ENCODE results near the gene LRAT.
A peak's percentile ranks its signal among the peaks of the same experiment; 100 is the strongest.
"Not testable (repeated sequence)": the region's sequence is repeated elsewhere in the genome, so short reads cannot be mapped to it uniquely, and the experiment has no call there.

The LRAT gene

DNA sequence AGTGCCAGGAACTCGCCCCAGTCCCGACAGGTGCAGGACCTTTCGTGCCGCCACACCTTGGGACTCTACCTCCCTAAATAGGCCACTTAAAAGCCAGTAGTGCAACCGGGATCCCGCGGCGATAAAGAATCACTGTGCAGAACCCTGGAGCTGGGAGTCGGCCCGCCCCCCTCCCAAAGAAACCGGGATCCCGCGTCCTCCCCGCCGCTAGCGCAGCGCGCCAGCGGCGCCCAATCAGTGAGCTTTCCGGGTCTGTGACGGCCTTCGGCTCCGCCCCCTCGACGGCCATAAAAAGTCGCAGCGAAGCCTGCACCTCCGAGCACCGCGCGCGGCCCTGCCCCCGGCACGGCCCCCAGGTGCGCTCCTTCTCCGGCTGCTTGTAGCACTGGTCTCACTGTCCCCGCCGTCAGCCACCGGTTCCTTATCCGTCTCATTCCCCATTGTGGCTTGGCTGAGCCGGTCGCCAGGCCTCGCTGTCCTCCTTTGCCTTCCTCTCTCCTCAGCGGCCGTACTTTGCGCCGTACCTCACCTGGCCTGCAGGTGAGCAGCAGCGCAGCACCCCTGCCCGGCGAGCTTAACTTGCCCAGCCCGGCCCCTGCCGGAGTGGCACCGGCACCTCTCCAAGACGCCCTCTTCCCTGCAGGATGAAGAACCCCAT is at the start of gene LRAT:
Gene LRAT (plus strand): TSS at position 318 of the 658 bp plus-strand sequence. CDS start 327 bp downstream, at position 645.
- peak; percentile 95 for DNase-seq (ENCODE audit: low spot score)

DNA sequence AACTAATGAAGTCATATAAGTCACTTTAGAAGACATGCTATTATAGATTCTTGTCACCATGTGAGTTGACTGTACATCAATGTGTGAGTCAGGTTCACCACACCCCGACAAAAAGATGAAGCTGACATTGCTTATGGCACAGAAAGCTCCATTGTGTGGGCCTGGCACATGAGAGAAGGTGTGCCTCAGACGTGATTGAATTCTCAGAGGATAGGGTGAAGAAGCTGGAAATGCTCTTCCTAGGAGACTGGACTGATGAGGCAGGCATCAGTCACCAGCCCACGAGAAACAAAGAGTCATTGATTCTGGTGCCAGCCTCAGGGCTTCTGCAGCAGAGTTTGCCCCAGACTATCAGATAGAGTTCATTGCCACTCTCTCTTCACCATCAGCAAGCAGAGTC is 35.9 kb upstream of the LRAT start:
- DNase-seq (ENCODE audit: low spot score): no peak

DNA sequence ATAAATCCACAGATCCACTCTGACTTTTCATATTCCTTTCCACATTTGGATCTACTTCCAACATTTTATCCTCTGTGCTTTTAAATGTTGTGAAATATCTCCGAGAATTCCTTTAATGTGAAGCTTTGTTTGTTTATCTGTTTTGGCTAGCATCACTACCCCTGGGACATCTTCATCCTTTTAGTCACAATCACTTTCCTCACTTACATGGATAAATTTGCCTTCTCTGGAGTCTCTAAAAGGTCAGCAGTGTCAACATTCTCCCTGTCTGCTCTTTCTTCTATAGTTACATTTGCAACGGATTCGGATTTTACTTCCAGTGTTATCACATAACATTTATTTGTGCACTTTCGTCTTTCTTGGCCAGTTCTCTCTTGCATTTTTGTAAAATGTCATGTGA is 34.2 kb upstream of the LRAT start:
- no peak for DNase-seq (ENCODE audit: low spot score)

DNA sequence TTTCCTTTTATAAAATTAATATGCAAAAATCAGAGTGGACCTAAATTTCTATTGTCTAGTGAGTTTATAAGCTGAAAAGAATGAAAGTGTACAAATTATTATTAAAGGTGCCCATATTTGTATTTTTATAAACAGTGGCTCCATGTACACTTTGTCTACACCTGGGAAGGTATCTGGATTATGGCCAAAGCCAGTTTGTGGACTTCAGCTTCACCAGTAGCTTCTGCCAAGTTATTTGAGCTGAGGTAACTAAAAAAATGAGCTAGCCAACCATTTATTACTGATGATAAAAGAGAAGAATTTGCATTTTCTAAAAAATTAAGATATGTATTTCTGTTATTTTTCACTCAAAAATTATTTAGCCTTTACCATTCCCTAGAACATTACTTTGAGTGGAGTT is 32.3 kb upstream of the LRAT start:
- no peak for DNase-seq (ENCODE audit: low spot score)

DNA sequence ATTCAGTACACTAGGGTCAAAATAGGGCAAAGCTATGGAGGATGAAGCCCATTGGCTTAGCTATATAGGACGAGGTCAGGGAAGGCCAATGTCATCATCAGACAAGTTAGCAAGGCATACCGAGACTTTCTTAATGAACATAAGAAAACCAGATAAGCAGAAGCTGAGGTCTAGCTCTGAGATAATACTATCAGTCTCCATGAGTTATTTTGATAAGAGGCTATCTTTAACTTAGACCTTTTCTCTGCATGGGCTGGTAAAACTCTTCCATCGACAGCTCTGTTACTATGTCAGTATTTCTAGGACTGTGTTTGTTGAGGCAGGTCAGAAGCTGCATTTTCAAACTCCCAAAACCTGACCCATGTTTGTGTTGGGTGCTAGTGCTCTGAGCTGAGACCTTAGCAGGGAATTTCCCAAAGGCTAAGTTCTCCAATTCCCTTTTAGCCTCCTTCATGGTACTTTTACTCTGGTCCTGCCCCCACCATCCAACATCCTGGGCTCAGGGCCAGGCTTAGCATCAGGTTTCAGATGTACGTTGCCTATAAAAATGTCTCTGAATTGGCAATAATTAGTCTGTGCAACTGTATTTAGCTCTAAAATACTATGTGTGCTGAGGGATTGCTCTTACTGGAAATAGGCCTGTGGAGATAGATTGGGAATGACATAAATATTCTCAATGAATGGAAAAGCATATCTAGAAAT is 29.3 kb upstream of the LRAT start:
- DNase-seq (ENCODE audit: low spot score): no peak

DNA sequence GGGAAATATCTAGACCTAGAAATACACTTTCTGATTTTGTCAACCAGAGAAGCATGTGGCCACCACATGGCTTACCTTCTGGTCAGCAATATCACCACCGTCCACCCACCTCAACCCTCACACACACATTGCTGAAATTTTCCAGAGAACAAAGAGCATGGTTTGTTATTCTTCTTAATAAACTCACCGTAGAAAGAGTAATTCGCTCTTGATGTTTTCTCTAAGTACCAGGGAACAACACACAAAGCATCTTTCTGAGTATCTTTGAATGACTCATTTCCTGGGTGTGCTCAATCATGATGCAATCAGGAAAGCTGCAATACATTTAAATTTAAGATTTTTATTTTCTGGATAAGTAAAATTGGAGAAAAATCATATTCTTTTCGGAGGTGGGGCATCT is 24.7 kb upstream of the LRAT start:
- DNase-seq (ENCODE audit: low spot score): no peak

DNA sequence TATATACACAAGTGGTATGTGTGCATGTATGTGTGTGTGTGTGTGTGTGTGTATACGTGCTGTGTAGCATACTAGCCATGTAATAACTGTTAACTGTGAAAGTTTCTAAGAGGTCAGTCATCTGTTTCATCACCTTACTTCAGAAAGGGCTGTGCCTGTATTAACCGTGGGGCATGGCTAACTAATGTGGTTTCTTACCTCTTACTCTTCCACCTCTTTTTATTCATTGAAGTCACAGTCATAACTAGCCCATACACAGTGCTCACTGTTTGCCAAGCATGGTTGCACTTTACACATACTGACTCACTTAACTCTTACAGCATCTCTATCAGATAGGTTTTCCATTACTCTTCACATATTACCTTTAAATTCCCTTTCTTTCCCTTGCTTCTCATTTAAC is 23.7 kb upstream of the LRAT start:
- DNase-seq (ENCODE audit: low spot score): no peak

DNA sequence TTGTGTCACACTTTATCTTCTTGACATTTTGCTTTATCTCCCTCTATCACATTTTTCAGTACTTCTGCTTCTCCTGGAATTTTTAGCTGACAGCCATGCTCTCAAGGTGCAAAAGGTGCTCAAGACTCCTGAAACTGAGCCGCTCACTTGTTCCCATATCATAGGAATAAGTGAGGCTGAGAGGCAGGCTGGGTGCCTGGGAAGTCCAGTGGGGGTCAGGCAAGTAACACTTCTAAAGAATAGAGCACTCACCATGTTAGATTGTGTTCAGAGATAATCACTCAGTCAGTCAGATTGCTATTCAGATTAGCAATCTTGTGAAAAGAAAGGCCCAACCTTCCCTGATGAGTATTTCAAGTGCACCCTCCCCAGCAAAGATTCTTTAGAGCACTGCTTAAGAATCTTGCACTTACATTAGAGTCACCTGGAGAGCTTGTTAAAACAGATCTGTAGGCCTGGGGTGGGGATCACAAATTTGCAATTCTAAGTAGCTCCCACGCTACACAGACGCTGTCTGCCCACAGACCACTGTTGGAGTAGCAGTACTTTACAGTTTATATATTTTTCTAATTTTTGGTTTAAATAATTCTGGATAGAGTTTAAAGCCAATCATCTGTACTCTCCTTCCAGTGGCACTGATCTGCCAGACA is 23.1 kb upstream of the LRAT start:
- no peak for DNase-seq (ENCODE audit: low spot score)

DNA sequence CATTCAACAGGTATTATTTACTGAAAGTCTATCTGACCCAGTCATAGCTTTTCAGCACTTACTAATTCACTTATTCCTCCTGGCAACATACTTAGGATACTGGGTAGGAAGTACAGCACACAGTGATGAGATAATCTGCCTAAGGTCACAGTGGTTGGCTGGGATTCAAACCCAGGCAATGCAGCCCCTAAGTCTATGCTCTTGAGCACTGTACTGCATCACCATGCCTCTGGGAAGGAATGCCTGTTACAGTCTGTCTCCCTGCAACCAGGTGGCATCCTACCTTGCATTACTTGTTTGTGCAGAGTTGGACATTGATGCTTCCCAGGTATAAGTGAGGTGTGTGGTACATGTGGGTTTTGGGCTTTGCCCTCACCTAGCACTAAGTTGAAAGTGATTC is 21.5 kb upstream of the LRAT start:
- DNase-seq (ENCODE audit: low spot score): no peak

DNA sequence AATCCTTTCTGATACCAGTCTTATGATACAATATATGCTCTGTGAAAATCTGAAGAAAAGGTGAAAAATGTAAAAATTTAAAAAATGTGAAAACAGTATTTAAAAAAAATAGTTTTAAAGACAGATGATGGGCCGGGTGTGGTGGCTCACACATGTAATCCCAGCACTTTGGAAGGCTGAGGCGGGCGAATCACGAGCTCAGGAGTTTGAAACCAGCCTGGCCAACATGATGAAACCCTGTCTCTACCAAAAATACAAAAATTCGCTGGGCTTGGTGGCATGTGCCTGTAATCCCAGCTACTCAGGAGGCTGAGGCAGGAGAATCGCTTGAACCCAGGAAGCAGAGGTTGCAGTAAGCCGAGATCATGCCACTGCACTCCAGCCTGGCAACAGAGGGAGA is 20.2 kb upstream of the LRAT start:
- DNase-seq (ENCODE audit: low spot score): not testable (repeated sequence)

DNA sequence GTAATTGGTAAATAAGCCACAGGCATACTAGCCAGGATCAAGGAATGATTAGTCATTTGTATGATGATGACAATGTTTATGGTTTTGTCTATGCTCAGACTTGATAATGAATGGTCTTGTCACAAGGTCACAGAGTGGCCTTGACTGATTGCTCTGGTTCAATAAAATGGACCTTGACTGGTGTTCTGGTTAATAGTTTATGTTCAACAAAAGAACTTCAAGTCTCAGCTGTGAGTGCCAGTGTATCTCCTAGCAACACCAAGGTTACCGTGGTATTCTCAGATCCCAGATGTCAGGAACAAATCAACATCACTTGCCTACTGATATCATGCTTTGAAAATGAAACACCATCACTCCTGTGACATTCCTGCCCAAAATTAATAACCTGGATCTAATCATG is 16.3 kb upstream of the LRAT start:
- DNase-seq (ENCODE audit: low spot score): no peak

DNA sequence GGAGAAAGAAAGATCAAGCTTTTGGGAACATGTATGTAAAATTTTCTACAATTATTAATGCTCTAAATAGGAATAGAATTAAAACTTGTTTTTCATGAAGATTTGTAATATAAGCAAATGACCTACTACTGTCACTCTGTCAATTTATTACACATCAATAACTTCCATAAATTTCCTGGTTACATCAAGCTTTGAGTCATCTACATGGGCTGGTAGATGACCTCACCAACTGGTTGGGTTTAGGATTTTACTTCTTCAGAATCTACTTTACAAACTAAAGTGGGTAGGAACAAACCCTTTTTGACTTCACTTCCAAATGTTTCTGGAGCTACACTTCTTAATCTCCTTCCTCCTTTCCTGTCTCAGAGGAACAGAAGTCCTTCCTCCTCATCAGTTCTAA is 12.0 kb upstream of the LRAT start:
- DNase-seq (ENCODE audit: low spot score): no peak

DNA sequence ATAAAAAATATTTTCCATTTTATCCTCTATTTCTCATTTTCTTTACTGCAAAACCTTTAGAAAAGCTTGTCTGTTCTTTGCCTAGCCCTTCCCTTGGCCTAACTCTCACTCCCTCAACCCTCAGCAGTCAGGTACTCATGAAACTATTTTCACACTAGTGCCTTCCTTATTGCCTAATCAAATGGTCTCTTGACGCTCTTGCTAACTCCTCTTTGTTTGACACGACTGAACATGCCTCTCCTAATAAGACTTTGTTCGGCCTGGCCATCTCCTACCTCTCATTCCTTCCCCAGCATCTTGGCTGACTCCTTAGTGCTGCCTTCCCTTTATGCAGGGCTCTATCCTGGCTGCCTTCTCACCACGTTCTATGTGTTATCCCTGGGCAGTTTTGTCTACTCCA is 11.1 kb upstream of the LRAT start:
- DNase-seq (ENCODE audit: low spot score): no peak

DNA sequence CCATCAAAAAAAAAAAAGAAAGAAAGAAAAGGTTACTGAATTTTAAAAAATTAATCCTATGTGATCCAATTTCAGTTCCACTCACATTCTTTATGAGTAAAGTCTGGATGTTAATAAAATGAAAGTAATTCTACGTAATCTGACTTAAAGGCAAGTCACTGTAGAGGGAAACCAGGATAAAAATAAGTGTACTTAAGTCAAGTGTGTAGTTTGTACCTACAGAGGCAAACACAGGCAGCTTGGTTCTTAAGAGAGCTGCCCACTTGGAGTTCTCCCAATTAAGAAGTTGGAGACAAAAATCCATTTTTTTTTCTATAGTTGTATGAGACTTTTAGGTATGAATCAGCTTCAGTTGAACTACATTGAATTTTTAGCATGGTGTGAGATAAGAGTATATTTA is 7.0 kb upstream of the LRAT start:
- DNase-seq (ENCODE audit: low spot score): no peak

DNA sequence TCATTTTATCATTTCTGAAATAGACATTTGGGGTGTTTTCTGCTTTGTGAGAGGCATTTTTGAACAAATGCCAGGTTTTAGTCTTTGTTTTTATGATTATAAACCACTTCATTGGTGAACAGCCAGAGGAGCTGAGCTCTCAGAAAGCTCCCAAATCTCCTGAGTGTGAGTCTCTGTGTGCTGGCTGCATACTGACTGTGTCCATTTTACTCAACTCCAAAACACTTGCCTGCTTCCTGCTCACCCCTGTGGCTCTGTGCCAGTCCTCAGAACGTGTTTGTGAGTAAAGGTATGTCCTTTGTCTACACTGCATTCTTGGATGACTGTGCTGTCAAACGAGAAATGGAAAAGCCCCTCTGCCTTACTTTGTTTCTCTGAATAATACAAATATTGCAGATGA is 5.4 kb upstream of the LRAT start:
- no peak for DNase-seq (ENCODE audit: low spot score)

DNA sequence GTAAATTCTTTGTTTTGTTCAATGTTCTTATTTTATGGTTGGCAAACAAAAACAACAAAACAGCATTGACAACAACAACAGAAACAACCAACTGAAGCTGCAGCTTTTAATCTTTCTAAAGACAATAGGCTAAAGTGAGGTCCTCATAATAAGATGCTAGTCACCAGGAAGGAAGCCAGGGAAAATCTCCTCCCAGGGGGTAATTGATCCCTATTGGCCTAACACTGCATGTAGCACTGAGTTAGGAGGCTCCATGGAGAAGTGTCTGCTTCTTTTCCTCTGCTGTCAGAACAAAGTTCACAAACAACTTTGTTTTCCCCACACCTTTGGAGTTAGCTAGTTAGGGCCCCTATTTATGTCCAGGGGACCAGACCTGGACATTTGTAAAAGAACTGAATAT is 4.7 kb upstream of the LRAT start:
- no peak for DNase-seq (ENCODE audit: low spot score)

DNA sequence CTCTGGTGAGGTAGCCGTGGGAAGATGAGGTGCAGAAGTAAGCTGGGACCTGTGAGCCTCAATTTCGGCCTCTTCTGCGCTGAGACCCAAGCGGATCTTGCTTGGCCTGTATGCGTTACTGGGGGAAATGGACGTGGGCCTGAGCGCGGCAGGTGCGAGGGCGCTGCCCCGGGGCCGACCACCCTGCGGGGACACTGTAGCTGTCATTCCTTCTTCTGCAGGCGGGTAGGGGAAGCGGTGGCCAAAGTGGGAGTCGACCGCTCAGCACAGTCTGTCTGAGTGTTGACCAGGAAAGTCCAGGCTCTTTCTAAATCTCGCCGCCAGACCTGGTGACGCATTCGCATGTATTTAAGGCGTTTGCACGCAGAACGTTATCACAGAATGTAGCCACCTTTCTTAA is 3.3 kb upstream of the LRAT start:
- no peak for DNase-seq (ENCODE audit: low spot score)

DNA sequence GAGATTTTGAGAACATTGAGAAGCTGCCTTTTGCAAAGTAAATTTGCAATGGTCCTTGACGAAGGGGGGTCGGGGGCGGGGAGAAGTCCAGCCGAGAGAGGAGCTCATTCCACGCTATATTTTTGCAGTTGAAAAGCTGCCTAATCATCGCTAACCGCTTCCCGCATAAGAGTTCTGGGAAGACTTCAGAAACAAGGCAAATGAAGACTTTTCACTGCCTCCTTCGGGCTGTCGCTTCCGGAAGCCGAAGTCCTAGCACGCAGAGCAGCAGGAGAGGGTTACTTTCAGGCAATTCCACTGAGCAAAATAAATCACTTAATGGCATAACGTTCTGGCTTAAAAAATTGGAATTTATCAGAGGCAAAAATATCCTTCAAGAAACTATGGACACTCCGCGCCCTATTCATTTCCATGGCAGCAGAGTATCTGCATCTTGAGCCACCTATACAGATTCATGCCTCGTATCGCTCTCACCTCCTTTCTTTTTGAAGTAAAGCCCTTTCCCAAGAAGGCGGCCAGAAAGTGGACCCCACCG is 2.6 kb upstream of the LRAT start:
- DNase-seq (ENCODE audit: low spot score): no peak

DNA sequence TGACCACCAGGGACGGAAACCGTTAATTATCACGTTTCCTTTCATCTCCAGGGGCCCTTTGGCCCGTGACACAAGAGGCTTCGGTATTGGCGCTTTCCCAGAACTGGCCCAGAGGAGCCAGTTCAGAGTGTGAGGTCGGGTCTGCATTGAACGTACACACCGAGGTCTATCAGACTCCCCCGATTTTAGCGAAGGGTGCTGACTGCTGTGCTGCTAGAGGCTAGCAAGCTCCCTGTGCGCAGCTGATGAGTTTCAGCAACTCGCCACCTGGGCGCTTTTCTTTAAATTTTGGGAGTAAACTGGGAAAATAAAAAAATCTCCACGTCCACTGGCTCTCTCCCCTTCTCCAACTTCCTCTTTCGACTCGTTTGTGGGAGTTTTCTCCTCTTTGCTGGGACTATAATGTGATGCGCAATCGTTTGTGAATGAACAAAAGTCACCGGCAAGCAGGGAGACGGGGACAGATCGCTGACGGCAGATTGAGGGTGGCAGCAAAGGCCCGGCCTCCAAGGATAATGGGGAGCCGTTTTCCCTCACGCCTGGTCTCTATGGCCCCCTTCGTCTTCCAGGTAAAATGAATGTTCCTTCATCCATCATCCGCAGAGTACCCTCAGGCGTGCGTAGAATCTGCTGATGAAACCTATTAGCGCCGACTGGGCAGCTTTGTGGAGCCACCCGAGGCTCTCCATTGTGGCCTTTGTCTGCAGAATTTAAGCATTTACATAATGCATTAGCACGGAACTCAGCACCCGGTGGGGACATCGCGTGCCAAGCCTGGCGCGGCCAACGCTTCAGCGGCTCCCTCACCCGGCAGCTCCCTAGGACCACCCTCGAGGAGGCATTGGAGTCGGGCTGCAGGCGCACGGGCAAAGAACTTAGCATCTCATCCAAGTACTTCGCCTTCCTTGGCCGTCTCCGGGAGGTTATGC is 1.6 kb upstream of the LRAT start:
- peak; percentile 37 for DNase-seq (ENCODE audit: low spot score)

DNA sequence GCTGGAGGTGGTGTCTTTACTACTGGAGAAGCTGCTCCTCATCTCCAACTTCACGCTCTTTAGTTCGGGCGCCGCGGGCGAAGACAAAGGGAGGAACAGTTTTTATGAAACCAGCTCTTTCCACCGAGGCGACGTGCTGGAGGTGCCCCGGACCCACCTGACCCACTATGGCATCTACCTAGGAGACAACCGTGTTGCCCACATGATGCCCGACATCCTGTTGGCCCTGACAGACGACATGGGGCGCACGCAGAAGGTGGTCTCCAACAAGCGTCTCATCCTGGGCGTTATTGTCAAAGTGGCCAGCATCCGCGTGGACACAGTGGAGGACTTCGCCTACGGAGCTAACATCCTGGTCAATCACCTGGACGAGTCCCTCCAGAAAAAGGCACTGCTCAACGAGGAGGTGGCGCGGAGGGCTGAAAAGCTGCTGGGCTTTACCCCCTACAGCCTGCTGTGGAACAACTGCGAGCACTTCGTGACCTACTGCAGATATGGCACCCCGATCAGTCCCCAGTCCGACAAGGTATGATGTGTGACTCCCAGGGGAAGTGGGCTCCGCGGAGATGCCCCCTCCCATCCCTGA is 634 bp downstream of the LRAT start:
- DNase-seq (ENCODE audit: low spot score): no peak

DNA sequence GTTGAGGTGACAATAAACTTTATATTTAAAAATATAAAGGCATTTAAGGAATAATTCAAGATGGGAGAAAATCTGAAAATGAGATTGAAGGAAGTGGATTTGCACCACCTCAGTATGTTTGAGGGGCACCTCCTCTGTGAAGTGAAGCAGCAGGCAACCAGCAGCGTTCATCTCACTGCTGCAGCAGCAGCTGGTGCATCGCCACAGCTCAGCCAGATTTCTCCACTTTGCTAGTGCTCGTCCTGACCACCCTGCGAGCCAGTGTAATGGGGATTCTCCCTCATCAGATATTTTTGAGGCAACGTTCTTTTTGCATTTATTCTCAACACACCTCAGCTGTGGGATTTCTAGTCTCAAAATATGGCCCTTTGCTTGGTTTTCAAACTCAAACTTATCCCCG is 13.9 kb downstream of the LRAT start:
- DNase-seq (ENCODE audit: low spot score): no peak

DNA sequence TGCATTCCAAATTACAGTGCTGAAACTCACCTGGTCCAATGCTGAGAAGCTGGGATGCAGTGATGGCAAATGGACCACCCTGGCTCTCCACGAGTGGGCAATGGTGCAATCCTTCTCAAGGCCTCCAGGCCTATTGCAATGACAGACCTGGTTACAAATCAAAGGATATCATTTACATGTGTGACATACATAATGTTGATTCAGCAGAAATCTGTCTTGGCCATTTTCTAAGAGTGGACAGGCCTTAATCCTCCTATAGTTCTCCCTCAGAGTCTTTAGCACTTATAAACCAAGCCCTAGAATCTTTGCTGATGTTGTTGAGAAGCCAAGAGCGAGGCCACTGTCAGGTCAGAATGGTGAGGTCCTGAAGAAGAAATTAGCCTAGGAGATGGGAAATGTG is 17.1 kb downstream of the LRAT start:
- DNase-seq (ENCODE audit: low spot score): no peak
